CD4-positive, alpha-beta T cell treated with Interleukin-21 for 1 hour (primary cell): ENCODE measurements around the gene KRT33B.
"Not testable (repeated sequence)": the region's sequence is repeated elsewhere in the genome, so short reads cannot be mapped to it uniquely, and the experiment has no call there.

Experiments used
- DNase-seq: peaks from one replicate; pipeline ENCODE4 v3.0.0-alpha.2; 2020

The KRT33B gene

DNA sequence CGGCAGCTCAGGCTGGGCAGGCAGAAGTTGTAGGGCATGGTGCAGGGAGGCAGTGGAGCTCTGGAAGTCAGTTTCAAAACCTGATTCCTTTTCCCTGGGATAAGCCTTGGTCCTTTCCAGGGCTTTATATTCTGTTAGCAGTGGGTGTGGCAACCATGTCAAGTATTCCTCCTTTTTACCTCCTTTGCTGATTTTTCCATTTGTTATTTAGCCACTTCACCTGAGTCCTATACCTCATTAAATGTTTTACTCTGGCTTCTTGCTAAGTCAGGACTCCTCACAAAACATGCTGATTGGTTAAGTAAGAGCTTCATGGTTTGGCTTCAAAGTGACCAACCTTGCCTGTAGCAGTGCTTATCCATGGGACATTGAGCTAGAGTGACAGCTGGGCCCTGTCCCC lies at the start of gene KRT33B:
Gene KRT33B, minus strand, starts transcription at position 101 of the 400 bp plus-strand sequence. Its CDS starts 63 bp downstream, at position 38.
- no peak for DNase-seq

DNA sequence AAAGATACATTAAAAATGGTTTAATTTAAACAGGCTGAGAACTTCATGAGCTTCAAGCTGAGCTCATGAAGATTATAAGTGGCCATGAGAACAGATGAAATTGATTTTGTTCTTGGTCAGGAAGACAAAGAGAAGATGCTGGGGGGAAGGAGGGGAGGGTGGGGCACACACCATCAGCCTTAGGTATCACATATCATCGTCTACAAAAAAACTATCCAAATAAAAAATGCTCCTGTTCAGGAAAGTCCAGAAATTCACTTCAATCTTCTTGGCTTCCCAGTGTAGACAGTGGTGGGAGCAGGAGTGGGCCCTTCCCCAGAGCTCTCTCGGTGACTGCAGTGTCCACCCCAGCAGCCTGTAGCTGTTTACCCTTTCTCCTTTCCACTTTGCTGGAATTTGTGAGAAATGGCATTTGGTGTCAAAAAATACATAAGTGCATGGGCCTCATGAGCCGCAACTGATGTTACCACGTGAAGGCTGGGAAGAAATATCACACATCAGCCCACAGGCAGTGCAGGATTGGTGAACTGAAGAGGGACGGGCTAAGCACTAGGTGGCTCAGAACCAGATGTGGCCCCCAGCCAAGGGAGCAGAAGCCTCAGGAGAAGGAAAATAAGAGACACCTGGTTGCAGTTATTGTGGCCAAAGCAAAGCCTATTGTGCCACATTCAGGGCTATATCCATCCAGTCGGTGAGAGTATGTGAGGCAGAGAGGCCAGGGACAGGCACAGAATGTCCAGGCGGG lies 48.7 kb upstream of the KRT33B start:
- no peak for DNase-seq

DNA sequence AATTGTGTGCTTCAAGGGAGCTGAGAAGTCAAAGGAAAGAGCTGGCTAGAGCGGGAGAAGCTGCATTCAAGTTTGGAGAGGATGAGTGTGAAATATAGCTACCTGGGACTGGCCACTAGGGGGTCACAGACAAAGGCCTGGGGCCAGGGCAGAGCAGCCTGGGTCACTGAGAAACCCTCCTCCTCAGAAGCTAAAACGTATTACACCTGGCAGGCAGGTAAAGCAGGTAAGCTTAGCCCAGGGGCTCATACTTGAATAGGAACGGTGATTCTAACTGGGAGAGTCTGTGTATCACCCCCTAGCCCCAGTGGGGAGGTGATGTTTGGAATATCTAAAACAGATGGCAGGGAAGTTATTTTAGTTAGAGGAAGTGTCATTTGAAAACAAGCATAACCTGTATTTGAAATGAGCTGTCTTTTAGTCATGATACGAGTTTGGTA lies 48.0 kb upstream of the KRT33B start:
- no peak for DNase-seq

DNA sequence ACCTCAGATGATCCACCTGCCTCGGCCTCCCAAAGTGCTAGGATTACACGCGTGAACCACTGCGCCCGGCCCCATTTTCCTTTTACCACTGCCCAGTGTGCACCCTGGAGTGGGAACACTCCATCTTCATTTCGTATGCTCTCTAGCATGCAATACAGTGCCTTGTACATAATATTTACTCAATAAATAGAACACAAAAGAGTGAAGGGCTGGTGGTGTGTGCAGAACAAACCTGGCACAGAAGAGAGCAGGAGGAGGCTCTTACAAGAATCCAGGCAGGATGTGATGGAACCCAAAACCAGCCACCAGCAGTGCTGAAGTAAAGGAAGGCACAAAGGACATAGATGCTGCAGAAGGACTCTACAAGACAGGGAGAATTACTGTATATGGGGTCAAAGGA lies 47.5 kb upstream of the KRT33B start:
- DNase-seq: no peak

DNA sequence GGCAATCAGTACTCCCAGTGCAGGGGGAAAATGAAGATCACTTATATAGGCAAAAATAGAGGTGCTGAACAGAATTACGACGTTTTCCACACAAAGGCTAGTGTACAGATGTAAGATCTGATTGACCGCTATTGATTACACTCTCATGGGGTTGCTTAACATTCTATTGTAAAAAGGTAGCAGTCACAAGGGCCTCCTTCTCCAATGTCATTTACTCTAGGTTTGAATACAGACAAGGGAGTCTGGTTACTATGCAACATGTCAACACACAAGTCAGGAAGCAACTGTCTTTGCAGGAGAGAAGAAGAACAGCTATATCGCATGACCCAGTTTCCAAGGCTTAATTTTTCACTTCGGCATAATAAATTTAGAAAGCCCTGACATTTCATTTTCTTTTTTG lies 46.9 kb upstream of the KRT33B start:
- DNase-seq: no peak

DNA sequence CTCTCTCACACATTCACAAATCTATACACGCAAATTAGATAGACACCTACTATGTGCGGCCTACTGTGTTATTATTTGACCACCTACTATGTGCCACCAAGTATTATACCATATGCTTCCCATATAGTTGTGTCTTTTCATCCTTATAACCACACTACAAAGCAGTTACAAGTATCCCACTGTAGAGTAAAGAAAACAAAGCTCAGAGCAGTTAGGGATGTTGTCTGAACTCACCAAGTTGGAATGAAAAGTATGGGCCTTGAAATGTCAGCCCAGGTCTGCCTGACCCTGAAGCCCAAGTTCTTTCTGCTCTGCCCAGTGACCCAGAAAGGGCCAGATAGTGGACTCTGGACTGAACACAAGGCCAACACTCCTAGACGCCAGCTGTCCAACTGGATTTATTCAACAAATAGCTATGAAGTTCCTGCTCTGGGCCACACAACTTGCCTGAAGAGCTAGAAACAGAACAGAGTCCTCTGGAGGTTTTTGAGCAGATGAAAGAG lies 46.3 kb upstream of the KRT33B start:
- DNase-seq: no peak

DNA sequence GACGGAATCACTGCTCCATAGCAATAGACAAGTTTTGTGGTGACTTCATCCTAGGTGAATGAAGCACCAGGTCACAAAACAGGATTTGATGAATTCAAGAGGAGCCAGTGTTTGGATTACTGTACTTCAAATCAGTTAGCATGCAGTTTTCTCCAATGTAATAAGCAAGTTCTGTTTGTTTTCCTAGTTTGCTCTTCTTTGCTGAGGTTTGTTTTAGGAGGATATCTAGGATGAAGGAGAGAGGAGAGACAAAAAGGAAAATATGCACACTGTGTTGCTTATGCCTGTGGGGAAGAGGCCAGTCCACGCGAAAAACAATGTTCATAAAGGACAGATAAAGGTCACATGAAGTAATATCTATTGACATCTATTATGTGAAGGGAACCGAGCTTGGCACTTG lies 45.8 kb upstream of the KRT33B start:
- no peak for DNase-seq

DNA sequence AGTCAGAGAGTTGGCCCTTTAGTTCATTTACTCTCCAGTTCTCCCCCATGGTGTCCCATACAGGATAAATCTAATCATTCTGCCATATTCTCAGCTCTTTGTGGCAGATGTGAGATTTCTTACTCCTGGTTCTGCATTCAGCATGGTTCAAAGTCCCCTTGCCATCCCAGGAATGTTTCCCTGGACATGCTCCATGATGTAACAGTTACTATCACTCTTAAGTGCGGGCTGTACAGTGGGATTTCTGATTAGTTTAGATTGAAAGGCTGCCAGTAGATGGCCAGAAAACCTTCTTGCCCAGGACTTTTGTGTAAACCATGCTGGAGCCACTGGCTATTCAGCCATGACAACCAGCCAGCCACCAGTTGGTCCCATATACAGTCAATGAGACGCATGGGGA lies 44.4 kb upstream of the KRT33B start:
- no peak for DNase-seq

DNA sequence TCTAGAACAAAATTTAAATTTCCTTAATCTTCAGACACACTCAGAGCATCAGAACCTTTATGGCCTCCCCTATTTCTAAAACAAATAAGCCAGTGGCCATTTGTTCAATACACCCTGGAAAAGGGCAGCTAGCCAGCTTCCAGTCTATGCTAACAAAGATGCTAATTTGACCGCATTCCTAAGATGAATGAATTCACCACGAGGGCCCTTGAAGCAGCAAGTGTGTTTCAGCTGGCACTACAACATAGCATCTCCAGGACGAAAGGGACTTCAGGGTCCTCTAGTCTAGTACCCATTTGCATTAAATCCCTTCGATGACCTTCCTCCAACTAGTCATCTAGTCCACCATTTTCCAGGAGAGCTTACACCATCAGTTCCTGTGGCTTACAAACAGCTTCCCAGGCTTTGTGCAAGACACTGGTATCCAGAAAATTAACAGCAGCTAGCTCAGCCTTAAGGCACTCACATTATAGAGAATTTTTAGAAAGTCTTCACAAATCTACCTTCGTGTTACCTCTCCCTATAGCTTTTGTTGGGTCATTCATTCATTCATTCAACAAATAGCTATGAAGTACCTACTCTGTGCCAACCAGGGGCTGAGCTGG lies 43.8 kb upstream of the KRT33B start:
- no peak for DNase-seq

DNA sequence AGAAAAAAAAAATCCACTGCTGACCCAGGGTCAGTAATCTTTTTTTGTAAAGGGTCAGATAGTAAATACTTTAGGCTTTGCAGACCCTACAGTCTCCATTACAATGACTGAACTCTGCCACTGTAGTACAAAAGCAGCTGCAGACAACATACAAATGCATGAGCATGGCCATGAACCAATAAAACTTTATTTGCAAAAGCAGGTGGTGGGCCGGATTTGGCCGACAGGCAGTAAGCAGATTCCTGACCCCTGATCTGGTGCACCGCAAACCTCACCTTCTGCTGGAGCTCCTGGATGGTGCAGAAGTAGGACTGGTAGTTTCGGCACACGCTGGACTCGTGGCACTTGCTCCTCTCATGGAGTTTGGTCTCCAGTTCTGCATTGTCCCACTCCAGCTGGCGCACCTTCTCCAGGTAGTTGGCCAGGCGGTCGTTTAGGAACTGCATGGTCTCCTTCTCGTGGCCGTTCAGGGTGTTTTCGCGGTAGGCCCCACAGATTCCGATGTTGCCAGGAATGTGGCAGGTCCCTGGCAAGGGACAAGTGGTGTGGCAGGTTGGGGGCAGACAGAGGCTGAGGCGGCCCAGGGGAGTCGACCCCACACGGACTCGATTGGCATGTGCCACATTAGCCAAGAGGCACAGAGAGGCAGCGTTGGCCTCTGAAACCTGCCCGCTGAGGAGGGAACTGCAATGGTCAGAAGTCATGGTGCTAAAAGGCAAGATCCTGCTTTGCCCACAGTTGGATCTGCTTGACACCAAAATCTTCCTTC lies 41.6 kb upstream of the KRT33B start:
- no peak for DNase-seq

DNA sequence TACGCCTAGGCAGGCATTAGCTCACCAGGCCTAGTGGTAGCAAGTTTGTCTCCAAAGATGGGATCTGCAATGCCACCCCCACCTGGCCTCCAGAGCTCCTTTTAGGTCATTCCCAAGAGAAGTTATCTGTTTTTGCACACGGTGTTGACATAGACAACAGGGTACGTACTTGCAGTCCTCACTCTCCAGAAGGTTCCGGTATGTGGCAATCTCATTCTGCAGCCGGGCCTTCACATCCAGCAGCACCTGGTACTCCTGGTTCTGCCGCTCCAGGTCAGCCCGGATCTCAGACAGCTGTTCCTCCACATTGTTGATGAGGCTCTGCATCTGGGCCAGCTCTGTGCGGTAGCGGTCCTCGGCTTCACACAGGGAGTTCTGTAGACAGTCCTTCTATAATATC lies 37.6 kb upstream of the KRT33B start:
- DNase-seq: no peak

DNA sequence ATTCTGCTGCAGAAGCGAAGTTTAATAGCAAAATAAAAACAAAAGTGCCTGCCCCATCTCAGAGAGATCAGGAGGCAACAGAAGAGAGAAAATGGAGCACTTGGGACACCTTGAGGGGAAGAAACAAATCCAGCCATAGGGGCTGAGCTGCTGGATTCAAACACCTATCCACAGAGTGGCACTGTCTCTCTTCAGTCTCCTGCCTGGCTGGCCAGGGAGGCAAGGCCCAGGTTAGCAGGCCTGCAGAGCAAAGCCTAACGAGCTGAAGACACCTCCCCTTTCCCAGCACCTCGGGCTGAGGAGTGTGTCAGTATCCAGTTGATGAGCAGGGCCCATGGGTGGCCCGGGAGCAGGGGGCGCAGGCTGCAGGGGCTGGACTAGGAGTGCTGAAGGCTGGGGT lies 36.6 kb upstream of the KRT33B start:
- DNase-seq: no peak

DNA sequence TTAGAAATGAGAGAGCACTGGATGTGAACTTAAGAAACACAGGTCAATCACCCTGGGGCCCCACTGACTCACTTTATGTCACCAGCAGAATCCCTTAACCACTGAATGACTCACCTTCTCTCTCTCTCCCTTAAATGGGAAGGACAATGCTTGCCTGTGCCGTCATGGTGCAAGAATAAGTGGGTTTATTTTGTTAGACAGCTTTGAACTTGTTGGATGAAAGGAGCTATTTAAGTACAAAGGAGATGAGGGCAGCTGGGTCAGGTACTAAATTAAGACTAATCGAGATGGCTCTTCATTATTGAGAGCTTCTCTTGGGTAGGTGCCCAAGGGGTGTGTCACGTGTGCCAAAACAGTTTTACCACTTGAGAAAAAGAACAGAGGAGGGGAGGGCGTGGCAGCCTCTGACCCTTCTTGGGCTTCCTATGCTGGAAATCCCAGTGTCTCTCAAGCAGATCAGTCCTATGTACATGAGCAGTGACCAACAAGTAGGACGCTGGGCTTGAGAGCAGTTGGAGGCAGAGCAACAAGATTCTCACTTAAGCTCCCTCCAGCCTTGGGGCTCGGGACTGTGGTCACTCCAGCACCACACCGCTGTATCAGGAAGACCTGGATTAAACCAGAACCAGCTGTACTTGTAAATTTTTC lies 34.5 kb upstream of the KRT33B start:
- peak; percentile 35 for DNase-seq

DNA sequence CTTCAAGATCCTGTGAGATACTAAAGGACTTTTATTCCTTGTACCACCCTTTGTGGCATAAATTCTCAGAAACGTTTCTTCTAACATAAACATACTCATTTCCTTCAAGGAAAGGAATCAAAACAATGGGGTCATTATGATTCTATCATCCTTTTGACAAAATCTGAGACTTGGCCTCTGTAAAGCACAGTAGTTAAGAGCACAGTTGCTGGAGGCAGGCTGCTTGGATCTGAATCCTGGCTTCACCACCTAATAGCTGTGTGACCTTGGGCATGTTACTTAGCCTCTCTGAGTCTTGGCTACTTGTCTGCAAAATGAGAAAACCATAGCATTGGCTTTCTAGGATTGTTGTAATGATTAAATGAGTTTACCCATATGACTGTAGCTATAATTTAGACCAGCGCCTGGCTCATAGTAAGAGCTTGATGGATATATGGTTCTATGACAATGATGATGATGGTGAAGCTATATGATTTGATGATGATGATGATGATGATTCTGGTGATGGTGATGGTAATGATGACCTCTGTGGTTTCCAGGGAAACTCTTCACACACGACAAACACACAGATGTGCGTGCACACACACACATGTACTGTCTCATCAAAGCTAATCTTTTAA lies 33.9 kb upstream of the KRT33B start:
- DNase-seq: no peak

DNA sequence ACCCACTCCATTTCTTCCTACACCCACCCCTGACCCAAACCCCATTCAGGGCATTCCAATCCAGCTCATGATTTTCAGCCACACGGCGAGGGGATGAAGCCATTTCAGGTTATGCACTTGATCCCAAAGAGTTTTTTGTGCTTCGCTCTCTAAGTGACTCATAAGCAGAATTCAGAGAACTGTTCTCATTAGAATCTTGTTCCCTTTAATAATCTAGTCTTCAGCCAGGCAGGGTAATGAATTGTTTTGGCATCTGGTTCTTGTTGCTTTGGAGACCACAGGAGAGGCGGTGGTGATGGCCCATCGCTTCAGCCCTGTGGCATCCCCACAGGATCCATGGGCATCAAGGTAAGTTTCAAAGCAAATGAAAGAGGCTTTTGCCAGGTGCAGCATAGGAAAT lies 32.5 kb upstream of the KRT33B start:
- DNase-seq: no peak

DNA sequence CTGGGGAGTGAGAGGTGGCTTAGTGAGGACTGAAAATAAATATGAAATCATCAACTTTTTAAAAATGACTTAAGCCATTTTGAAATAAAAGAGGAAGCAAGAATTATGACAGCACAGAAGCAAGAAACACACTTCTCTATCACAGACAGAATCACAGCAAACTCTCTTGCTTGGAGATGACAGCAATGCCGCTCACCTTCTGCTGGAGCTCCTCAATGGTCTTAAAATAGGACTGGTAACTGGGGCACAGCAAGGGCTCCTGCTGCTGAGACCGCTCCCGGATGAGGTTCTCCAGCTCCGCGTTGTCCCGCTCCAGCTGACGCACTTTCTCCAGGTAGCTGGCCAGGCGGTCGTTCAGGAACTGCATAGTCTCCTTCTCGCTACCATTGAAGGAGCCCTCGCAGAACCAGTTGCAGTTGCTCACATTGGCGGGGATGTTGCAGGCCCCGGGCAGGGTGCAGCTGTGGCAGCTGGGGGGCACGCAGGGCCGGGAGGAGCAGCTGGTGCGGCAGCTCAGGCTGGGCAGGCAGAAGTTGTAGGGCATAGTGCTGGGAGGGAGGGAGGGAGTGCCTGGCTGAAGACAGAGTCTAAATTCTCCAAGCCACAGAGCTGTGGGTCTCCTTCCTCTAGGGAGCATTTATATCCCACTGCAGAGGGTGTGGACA lies 27.5 kb upstream of the KRT33B start, which contains the start of gene KRT31:
Gene KRT31, minus strand, starts transcription at position 613 of the 665 bp plus-strand sequence. Its CDS starts 69 bp downstream, at position 544.
- no peak for DNase-seq

DNA sequence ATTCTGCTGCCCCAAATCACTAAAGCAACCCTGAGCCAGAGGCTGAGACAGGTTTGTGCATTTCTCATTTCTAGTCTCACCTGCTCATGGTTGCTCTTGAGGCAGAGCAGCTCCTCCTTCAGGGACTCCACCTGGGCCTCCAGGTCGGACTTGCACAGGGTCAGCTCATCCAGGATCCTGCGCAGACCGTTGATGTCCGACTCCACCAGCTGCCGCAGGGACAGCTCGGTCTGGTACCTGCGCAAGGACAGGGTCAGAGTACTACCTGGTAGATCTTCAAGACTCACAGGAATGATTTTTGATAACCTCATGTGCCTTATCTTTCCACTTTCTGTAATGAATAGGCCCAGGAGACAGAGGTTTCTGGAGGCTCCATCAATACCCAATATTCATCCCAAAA lies 26.7 kb upstream of the KRT33B start:
- no peak for DNase-seq

DNA sequence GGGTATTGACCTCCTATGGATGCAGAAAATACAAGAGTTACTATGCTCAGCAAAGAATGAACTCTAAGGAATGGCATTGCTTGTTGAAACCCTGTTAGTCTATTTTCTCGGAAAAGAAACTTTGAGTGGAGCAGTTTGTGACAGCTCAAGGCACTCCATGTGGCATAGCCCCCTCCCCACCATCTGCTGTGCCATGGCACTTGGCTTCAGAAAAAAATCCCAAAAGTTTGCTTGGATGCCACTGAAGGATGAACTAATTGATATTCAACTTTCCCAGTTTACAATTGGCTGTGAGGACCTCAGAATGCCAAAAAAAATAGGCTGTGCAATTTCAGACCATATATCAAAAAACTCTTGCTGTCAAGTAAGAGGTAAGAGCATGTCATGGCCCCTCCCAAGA lies 26.0 kb upstream of the KRT33B start:
- DNase-seq: no peak

DNA sequence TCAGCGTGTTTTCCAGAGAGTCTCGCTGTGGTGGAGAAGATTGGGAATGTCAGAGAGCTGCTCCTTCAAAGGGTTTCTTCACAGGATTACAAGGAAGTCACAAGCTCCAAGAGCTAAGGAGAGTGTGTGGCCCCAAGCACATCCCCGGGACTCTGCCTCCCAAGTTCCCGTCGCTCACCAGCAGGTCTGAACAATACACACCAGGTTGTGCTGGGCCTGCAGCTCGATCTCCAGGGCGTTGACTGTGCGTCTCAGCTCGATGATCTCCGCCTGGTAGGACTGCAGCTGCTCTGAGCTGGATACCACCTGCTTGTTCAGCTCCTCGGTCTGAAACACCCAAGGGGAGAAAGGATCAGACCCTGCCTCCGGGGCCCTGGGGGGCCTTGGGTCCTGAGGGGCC lies 25.4 kb upstream of the KRT33B start:
- not testable (repeated sequence) for DNase-seq

DNA sequence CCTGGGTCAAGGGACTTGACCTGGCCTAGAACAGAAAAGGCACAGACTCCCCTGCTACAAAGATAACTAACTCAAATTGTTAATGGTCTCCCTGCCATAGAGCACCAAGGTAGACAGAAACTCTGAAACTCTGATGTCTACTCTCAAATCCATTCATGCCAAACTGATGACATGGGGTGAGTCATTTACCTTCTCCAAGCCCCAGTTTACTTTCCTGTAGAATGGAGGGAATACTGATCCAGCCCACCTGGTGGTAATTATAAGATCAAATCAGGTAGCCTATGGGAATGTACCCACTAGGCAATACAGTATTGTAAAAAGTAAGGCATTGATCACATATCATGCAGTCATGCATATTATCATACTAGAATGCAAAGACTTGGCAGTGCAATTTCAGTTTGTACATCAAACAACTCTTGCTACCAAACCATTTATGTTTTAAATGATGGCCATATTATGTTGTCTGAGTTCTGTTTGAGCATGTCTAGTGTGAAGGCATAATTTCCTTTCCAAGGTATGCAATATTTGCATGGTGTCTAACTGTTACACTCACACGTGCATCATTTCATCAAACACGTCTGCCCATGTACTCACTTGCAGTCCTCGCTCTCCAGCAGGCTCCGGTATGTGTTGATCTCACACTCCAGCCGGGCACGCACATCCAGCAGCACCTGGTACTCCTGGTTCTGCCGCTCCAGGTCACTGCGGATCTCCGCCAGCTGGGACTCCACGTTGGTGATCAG lies 24.8 kb upstream of the KRT33B start:
- DNase-seq: no peak

DNA sequence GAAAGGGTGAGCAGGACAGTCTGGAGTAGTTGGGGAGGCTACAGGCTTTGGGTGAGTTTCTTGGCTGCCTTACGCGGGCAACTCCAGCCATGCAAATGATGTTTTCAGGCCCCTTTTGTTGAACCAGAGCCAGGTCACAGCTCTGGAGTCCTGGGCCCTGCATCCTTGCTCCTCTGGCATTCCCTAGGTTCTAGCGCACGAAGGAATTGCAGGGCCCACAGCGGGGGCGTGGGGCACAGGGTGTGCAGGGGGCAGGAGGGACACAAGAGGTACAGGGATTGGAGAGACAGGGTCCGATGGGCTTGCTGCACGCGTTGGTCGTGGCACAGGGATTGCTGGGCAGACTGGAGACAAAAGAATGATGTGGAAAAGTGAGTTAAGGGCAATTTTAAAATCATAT lies 24.2 kb upstream of the KRT33B start:
- DNase-seq: no peak
